Measurements from ENCODE around the gene PCDHGA2. TPM values are rescaled to one million over a fixed set of nuclear protein-coding genes. Genes with fewer than 3 reads are reported as not detected.
A peak's percentile ranks its signal among the peaks of the same experiment; 100 is the strongest.

The PCDHGA2 gene
- total and polyA plus RNA-seq, 9 of the 15 experiments (the other 6 are each of a cell fraction or from before 2014, with no cell fraction given) = 0.07 to 0.27 (median 0.15) TPM; not detected in 2

GRCh38 chr5:141326088-141326854 is 12.3 kb upstream of the PCDHGA2 start (continued):
- no peak for TF ChIP-seq ZBTB8A (IDR thresholded peaks at IDR 0.05; ENCODE audit: partially characterized antibody)
- peak; percentile 53 for TF ChIP-seq ZNF316 (IDR thresholded peaks at IDR 0.05)
- 0 out of 2 replicates have a peak, but pooled peaks have one; percentile 26 for TF ChIP-seq SMC3 (conservative IDR thresholded peaks at IDR 0.05; ENCODE audit: insufficient read depth, low read depth, low read length)
- TF ChIP-seq ZNF347 (CRISPR knock-in tag; IDR thresholded peaks at IDR 0.05; ENCODE audit: low read depth) = no peak
- no peak for TF ChIP-seq IFI16 (CRISPR knock-in tag; IDR thresholded peaks at IDR 0.05)
- TF ChIP-seq POLR2A (conservative IDR thresholded peaks at IDR 0.05) = peak; percentile 72
- TF ChIP-seq SOX6 (IDR thresholded peaks at IDR 0.05) = peak; percentile 79
- peak in 1 of 2 experiments; percentile 59; a peak in 1 of 4 replicates for TF ChIP-seq MLLT1 (IDR thresholded peaks at IDR 0.05)
- peak; percentile 40; the same call in 1 of the 2 replicates for TF ChIP-seq ETV1 (tag; conservative IDR thresholded peaks at IDR 0.05; ENCODE audit: low read depth)
- TF ChIP-seq XRCC5 (IDR thresholded peaks at IDR 0.05; ENCODE audit: low read depth, low read length) = no peak
- TF ChIP-seq MNT (conservative IDR thresholded peaks at IDR 0.05) = peak in 1 of 2 experiments; percentile 45; a peak in 1 of 4 replicates
- no peak for TF ChIP-seq CHAMP1 (IDR thresholded peaks at IDR 0.05)
- no peak for TF ChIP-seq TAF9B (IDR thresholded peaks at IDR 0.05; ENCODE audit: partially characterized antibody)
- TF ChIP-seq FOXK2 (conservative IDR thresholded peaks at IDR 0.05 in 1 of 2, IDR thresholded peaks at IDR 0.05 in 1 of 2; ENCODE audit: low read depth in 2 of 2) = 0 out of 4 replicates have a peak, but pooled peaks have one; percentile 38 to 53
